Gastrocnemius medialis (tissue), 4 donors: ENCODE measurements around the gene TXK. TPM values are rescaled to one million over a fixed set of nuclear protein-coding genes. Genes with fewer than 3 reads are reported as not detected.

Experiments
- ATAC-seq, 2 donors: fragments of 150-250 bp; one replicate each; pipeline ENCODE4 v1.9.1; 2016
- DNase-seq, 2 donors: peaks; one replicate each; pipeline ENCODE4 v3.0.0-alpha.2; 2019
- H3K27ac ChIP-seq, 4 donors: fragments of 200-600 bp; sonication (generic); 1 replicate in 1 of 4; 2 replicates in 3 of 4; pipeline ENCODE4 v1.5.1; 2016 to 2018; ENCODE audit warnings: mild to moderate bottlenecking in 2 of 4, moderate library complexity in 1 of 4
- H3K27me3 ChIP-seq, 3 donors: fragments of 200-600 bp; sonication (generic) in 2 of 3; 1 replicate in 1 of 3; 2 replicates in 2 of 3; pipeline versions ENCODE4 v1.5.1 to v1.6.0; 2016 to 2019; ENCODE audit warnings: mild to moderate bottlenecking in 1 of 3, moderate library complexity in 1 of 3
- H3K36me3 ChIP-seq, 2 donors: fragments of 200-600 bp; sonication (generic) in 1 of 2; one replicate each; pipeline ENCODE4 v1.5.1; 2017 to 2018
- H3K4me1 ChIP-seq, 2 donors: fragments of 200-600 bp; sonication (generic) in 1 of 2; one replicate each; pipeline ENCODE4 v1.5.1; 2016 to 2017; ENCODE audit warnings: mild to moderate bottlenecking in 2 of 2
- H3K4me3 ChIP-seq, 4 donors: fragments of 200-600 bp; sonication (generic) in 3 of 4; 1 replicate in 1 of 4; 2 replicates in 3 of 4; pipeline ENCODE4 v1.5.1; 2016 to 2019; ENCODE audit warnings: mild to moderate bottlenecking in 2 of 4
- H3K9me3 ChIP-seq, 3 donors: fragments of 200-600 bp; sonication (generic) in 2 of 3; 1 replicate in 1 of 3; 2 replicates in 2 of 3; pipeline ENCODE4 v1.5.1; 2016 to 2019
- POLR2A ChIP-seq, 2 donors: fragments of 450-650 bp; IDR thresholded peaks; one replicate each; pipeline ENCODE4 v1.6.1; 2017; ENCODE audit warnings: antibody characterized with exemption in 2 of 2, mild to moderate bottlenecking in 2 of 2, moderate library complexity in 2 of 2
- in situ Hi-C, 4 donors: fragments of 200-750 bp; cut with MboI; loops; one replicate each; pipeline versions ENCODE4 v1.15.0 to v1.8.0; 2017; ENCODE audit warnings: low sequenced_read_pairs in 4 of 4
- intact Hi-C: fragments of 100-400 bp; cut with DNase I; formaldehyde crosslinking; loops from one replicate; pipeline ENCODE4 v1.15.1; 2023; ENCODE audit warnings: low total_unique reads
- total RNA-seq, 4 donors: library from RNA; depleted of rRNA; stranded (reverse); fragments of >200 nt; gene quantifications; one replicate each; pipeline versions ENCODE4 v1.1.0 to v1.2.3, GENCODE V29; 2016
- TF ChIP-seq, protein P1 (sequence below), 5 experiments: fragments of 450-650 bp in 3 of 5; fragments of 200-600 bp in 2 of 5; sonication (generic) in 2 of 5; IDR thresholded peaks in 4 of 5; conservative IDR thresholded peaks in 1 of 5; 1 replicate in 4 of 5; 2 replicates in 1 of 5; pipeline ENCODE4 v1.5.1; 2016 to 2019; ENCODE audit warnings: antibody characterized with exemption in 5 of 5, mild to moderate bottlenecking in 3 of 5, moderate library complexity in 3 of 5

Gene TXK
- total RNA-seq, 4 donors from 2014 or later = 0.66 to 0.81 TPM; not detected in 2

DNA sequence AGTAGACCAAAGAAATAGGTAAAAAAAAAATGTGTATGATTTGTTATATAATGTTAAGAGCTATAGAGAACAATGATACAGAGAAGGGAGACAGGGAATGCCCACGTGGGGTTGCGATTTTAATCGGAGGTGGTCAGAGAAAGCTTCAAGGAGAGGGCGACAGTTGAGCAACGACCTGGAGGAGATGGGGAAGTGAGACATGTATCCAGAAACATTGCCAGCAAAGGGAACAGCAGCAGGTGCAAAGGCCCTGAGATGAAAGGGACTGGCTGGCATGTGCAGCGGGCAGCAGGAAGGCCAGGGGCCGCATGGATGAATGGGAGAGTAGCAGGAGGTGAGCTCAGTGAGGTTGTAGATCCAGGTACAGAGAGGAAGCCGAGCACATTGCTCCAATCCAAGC, 84.6 kb downstream of the TXK start:
- Histone ChIP-seq H3K4me3 (no peak overlapping the region), H3K27ac (no peak overlapping the region), H3K27me3 (no peaks in the 10 kb centered on the region), H3K36me3 (no peaks in the 10 kb centered on the region), H3K4me1 (peaks cover 20 to 23% of the 10 kb centered on the region in 2 donors), H3K9me3 (no peaks in the 10 kb centered on the region)
- ATAC-seq (no peak), DNase-seq (no peak)
- in situ Hi-C loops (no loop called here), intact Hi-C loops (no loop called here)
- TF ChIP-seq, protein P1, sequence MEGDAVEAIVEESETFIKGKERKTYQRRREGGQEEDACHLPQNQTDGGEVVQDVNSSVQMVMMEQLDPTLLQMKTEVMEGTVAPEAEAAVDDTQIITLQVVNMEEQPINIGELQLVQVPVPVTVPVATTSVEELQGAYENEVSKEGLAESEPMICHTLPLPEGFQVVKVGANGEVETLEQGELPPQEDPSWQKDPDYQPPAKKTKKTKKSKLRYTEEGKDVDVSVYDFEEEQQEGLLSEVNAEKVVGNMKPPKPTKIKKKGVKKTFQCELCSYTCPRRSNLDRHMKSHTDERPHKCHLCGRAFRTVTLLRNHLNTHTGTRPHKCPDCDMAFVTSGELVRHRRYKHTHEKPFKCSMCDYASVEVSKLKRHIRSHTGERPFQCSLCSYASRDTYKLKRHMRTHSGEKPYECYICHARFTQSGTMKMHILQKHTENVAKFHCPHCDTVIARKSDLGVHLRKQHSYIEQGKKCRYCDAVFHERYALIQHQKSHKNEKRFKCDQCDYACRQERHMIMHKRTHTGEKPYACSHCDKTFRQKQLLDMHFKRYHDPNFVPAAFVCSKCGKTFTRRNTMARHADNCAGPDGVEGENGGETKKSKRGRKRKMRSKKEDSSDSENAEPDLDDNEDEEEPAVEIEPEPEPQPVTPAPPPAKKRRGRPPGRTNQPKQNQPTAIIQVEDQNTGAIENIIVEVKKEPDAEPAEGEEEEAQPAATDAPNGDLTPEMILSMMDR (IDR thresholded peaks at IDR 0.05 in 4 of 5, conservative IDR thresholded peaks at IDR 0.05 in 1 of 5) = no peak
- TF ChIP-seq POLR2A (IDR thresholded peaks at IDR 0.05) = no peak

DNA sequence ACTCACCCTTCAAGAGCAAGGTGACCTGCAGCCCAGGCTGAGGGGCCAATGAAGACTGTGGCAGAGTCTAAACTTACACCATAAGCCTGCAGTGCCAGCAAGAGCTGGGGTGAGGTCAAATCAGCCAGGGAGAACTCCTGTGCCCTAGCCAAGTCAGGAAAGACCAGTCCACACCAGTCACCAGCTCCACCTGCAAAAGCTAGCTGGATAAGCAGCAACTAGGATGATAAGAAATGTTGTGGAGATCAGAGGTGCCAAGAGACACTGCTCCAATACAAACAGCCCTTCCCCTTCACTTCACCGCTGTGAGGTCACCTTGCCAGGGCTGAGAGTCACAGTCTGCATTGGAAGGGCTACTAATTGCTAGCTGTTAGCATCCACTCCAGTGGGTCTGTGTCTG, 86.2 kb downstream of the TXK start:
- TF ChIP-seq POLR2A (IDR thresholded peaks at IDR 0.05) = no peak
- TF ChIP-seq, protein P1 (IDR thresholded peaks at IDR 0.05 in 4 of 5, conservative IDR thresholded peaks at IDR 0.05 in 1 of 5) = no peak
- peak overlapping the region in 2 of 4 donors; percentile 21 to 35 for H3K27ac ChIP-seq
- ATAC-seq (peak in 1 of 2 donors; percentile 25), DNase-seq (no peak)
- peaks cover 28 to 29% of the 10 kb centered on the region in 2 donors for H3K4me1 ChIP-seq
- H3K27me3 ChIP-seq = no peaks in the 10 kb centered on the region
- no peaks in the 10 kb centered on the region for H3K9me3 ChIP-seq
- in situ Hi-C loops (no loop called here), intact Hi-C loops (no loop called here)
- no peak overlapping the region for H3K4me3 ChIP-seq
- H3K36me3 ChIP-seq = no peaks in the 10 kb centered on the region

DNA sequence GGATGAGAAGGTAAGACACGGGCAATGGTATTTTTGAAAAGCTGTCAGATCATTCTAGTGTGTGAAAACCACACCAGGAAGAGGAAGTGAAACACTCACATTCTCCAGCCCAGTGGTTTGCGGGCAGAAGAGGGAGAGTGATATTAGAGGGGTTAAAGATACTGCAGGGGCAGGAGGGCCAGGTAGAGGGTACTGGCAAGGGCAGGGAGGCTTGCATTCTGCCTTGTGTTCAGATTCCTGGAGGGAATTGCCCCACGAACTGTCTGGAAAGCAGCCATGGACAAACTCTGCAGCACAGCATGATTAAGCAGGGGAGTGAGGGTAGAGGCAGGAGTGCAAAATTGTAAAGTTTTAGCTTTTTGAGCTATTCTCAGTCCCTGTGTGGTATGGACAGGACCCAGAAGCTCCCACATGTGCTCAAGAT, 86.6 kb downstream of the TXK start:
- no peak for TF ChIP-seq POLR2A (IDR thresholded peaks at IDR 0.05)
- TF ChIP-seq, protein P1 (IDR thresholded peaks at IDR 0.05 in 4 of 5, conservative IDR thresholded peaks at IDR 0.05 in 1 of 5) = no peak
- Histone ChIP-seq H3K4me3 (peak overlapping the region in 1 of 4 donors; percentile 40), H3K9me3 (no peaks in the 10 kb centered on the region), H3K27ac (peak overlapping the region in 3 of 4 donors; percentile 20 to 35 (median 21)), H3K27me3 (no peaks in the 10 kb centered on the region), H3K36me3 (no peaks in the 10 kb centered on the region), H3K4me1 (peaks cover 28 to 32% of the 10 kb centered on the region in 2 donors)
- intact Hi-C loops = no loop called here
- peak in 1 of 2 donors; percentile 35 for ATAC-seq
- no peak for DNase-seq
- in situ Hi-C loops = no loop called here

DNA sequence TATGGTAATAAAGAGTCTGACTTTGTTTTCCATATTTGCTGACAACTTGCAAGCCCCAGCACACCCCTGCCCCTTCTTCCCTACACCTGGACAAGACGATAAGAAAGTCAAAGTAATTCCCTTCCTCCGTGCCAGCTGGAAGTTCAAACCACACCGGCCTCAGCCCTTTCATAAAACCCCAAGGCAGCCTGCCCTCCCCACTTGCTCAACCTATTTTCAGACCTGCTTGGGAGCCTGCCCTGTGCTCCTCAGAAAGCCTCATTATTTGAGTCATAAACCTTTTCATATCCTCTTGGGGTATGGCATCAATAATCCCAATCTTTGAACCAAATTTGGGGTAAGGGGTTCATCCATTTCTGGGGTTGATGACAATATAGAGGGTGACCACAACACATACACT, 88.0 kb downstream of the TXK start:
- Histone ChIP-seq H3K4me1 (peaks cover 28 to 32% of the 10 kb centered on the region in 2 donors), H3K36me3 (no peaks in the 10 kb centered on the region), H3K27ac (peak overlapping the region in 2 of 4 donors; percentile 5 to 46), H3K4me3 (no peak overlapping the region), H3K27me3 (no peaks in the 10 kb centered on the region), H3K9me3 (no peaks in the 10 kb centered on the region)
- no peak for TF ChIP-seq POLR2A (IDR thresholded peaks at IDR 0.05)
- TF ChIP-seq, protein P1 (IDR thresholded peaks at IDR 0.05 in 4 of 5, conservative IDR thresholded peaks at IDR 0.05 in 1 of 5) = no peak
- in situ Hi-C loops (no loop called here), intact Hi-C loops (no loop called here)
- peak in 1 of 2 donors; percentile 51 for ATAC-seq
- peak in 1 of 2 donors; percentile 30 for DNase-seq

DNA sequence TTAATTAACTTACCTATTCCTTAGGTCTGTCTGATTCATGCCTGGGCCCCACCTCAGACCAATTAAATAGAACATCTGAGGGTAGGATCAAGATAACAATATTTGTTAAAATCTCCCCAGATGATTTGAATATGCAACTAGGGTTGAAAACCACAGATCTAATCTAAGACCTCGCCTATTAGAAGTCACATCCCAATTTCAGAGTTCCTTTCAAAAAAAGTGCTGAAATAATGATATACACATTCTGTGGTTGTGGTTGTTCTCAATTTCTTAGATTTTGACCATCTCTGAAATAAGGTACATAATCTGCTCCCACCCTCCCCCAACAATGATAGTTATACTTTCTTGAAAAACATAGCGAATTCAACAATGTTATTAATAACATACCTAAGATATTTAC, 89.8 kb downstream of the TXK start:
- intact Hi-C loops = no loop called here
- Histone ChIP-seq H3K27me3 (no peaks in the 10 kb centered on the region), H3K27ac (no peak overlapping the region), H3K4me3 (no peak overlapping the region), H3K9me3 (no peaks in the 10 kb centered on the region), H3K36me3 (no peaks in the 10 kb centered on the region), H3K4me1 (peaks cover 28 to 32% of the 10 kb centered on the region in 2 donors)
- ATAC-seq = no peak
- TF ChIP-seq, protein P1 (IDR thresholded peaks at IDR 0.05 in 4 of 5, conservative IDR thresholded peaks at IDR 0.05 in 1 of 5) = no peak
- no peak for TF ChIP-seq POLR2A (IDR thresholded peaks at IDR 0.05)
- DNase-seq = no peak
- in situ Hi-C loops = no loop called here
